ENCODE measurements around the gene U2AF2.

U2AF2 gene

GRCh38 chr19:55697069-55697440, 42.2 kb downstream of the U2AF2 start:
- no peak overlapping the region for H3K4me3 ChIP-seq (ENCODE audit: low read depth, low read length)
- DNase-seq (ENCODE audit: low read depth) = no peak
- TF ChIP-seq, protein P1, sequence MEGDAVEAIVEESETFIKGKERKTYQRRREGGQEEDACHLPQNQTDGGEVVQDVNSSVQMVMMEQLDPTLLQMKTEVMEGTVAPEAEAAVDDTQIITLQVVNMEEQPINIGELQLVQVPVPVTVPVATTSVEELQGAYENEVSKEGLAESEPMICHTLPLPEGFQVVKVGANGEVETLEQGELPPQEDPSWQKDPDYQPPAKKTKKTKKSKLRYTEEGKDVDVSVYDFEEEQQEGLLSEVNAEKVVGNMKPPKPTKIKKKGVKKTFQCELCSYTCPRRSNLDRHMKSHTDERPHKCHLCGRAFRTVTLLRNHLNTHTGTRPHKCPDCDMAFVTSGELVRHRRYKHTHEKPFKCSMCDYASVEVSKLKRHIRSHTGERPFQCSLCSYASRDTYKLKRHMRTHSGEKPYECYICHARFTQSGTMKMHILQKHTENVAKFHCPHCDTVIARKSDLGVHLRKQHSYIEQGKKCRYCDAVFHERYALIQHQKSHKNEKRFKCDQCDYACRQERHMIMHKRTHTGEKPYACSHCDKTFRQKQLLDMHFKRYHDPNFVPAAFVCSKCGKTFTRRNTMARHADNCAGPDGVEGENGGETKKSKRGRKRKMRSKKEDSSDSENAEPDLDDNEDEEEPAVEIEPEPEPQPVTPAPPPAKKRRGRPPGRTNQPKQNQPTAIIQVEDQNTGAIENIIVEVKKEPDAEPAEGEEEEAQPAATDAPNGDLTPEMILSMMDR (IDR thresholded peaks at IDR 0.05; ENCODE audit: low read depth, low read length, missing control alignments) = no peak
- in situ Hi-C loops (cut with HindIII; ENCODE audit: low sequenced_read_pairs) = no loop called here

- in situ Hi-C loops (cut with HindIII; ENCODE audit: low sequenced_read_pairs) = no loop called here
- TF ChIP-seq, protein P1 (IDR thresholded peaks at IDR 0.05; ENCODE audit: low read depth, low read length, missing control alignments) = no peak
- no peak for DNase-seq (ENCODE audit: low read depth)
- H3K4me3 ChIP-seq (ENCODE audit: low read depth, low read length) = no peak overlapping the region
Measured at GRCh38 chr19:55697698-55698097, 42.9 kb downstream of the U2AF2 start.

DNA sequence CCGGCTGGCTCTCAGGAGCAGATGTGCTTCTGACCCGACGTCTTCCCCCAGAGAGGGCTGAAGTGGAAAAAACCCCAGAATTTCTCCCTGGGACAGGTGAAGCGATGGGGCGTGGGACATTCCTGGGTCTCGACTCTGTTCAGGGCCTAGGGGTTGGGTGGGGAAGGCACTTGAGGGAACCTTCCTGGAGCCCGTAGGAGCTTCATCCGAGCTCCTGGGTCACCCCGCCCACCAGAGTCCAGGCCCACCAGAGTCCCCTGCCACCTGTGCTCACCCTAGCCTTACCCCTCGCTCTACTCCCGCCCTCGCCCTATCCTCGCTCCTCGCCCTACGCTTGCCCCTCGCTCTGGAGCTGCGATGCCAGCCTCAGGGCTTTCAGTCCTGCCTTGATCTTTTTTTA, 43.4 kb downstream of the U2AF2 start:
- H3K4me3 ChIP-seq (ENCODE audit: low read depth, low read length) = no peak overlapping the region
- in situ Hi-C loops (cut with HindIII; ENCODE audit: low sequenced_read_pairs) = no loop called here
- no peak for DNase-seq (ENCODE audit: low read depth)
- TF ChIP-seq, protein P1 (IDR thresholded peaks at IDR 0.05; ENCODE audit: low read depth, low read length, missing control alignments) = no peak

GRCh38 chr19:55699221-55699620, 44.4 kb downstream of the U2AF2 start:
- TF ChIP-seq, protein P1 (IDR thresholded peaks at IDR 0.05; ENCODE audit: low read depth, low read length, missing control alignments) = no peak
- no peak overlapping the region for H3K4me3 ChIP-seq (ENCODE audit: low read depth, low read length)
- DNase-seq (ENCODE audit: low read depth) = no peak
- in situ Hi-C loops (cut with HindIII; ENCODE audit: low sequenced_read_pairs) = no loop called here

GRCh38 chr19:55700813-55701212, 46.0 kb downstream of the U2AF2 start:
- H3K4me3 ChIP-seq (ENCODE audit: low read depth, low read length) = no peak overlapping the region
- TF ChIP-seq, protein P1 (IDR thresholded peaks at IDR 0.05; ENCODE audit: low read depth, low read length, missing control alignments) = no peak
- in situ Hi-C loops (cut with HindIII; ENCODE audit: low sequenced_read_pairs) = no loop called here
- no peak for DNase-seq (ENCODE audit: low read depth)

DNA sequence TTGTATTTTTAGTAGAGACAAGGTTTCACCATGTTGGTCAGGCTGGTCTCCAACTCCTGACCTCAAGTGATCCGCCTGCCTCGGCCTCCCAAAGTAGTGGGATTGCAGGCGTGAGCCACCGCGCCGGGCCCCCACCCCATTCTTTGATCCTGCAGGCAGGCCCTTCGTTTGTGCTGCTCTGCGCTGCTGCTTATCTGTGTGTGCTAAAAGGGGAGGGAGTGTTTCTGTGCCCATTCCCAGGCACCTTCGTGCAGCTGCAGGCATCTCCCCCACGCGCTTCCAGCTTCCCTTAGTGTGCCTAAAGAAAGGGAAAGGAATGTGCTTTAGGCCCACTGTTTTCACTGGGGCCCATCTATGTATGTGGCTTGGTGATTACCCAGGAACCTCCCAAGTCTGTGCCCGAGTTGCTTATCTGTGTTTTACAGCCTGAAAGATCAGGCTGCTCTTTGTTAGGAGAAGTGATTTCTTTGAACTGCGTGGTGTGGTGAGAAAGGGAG, 47.3 kb downstream of the U2AF2 start:
- TF ChIP-seq, protein P1 (IDR thresholded peaks at IDR 0.05; ENCODE audit: low read depth, low read length, missing control alignments) = no peak
- DNase-seq (ENCODE audit: low read depth) = no peak
- no peak overlapping the region for H3K4me3 ChIP-seq (ENCODE audit: low read depth, low read length)
- in situ Hi-C loops (cut with HindIII; ENCODE audit: low sequenced_read_pairs) = no loop called here

GRCh38 chr19:55703790-55704215, 49.0 kb downstream of the U2AF2 start:
- TF ChIP-seq, protein P1 (IDR thresholded peaks at IDR 0.05; ENCODE audit: low read depth, low read length, missing control alignments) = peak; percentile 56
- no peak for DNase-seq (ENCODE audit: low read depth)
- in situ Hi-C loops (cut with HindIII; ENCODE audit: low sequenced_read_pairs) = no loop called here
- H3K4me3 ChIP-seq (ENCODE audit: low read depth, low read length) = no peak overlapping the region

Data from astrocyte of the cerebellum (primary cell).